B cell (primary cell): ENCODE measurements around the gene AK1. TPM values are rescaled to one million over a fixed set of nuclear protein-coding genes. Genes with fewer than 3 reads are reported as not detected.
A peak's percentile ranks its signal among the peaks of the same experiment; 100 is the strongest.

Experiments used
- ATAC-seq: fragments of 200-7000 bp; cut with Tn5 transposase; one replicate; pipeline ENCODE4 v1.10.0; 2021; ENCODE audit warnings: low read depth, mild to moderate bottlenecking, moderate number of reproducible peaks, moderate library complexity
- CTCF ChIA-PET: fragments of 350-600 bp; sonication (Branson Sonifier 250); formaldehyde crosslinking; loops from one replicate; lab custom pipeline; 2021; ENCODE audit warnings: antibody characterized with exemption, inconsistent platforms; lab: Charles Lee
- POLR2A ChIA-PET: fragments of 350-600 bp; sonication (Branson Sonifier 250); formaldehyde crosslinking; loops from one replicate; lab custom pipeline; 2021; ENCODE audit warnings: antibody characterized with exemption; lab: Charles Lee
- DNase-seq: peaks from one replicate; pipeline ENCODE4 v3.0.0; 2013
- H2AFZ ChIP-seq: 2 replicates; pipeline ENCODE4 v1.6.1; 2012; ENCODE audit warnings: mild to moderate bottlenecking, low read depth, low read length; ENCODE audit not compliant: insufficient read depth, poor library complexity, severe bottlenecking
- H3K27ac ChIP-seq, 2 donors: 1 replicate in 1 of 2; 2 replicates in 1 of 2; pipeline ENCODE4 v1.5.1; 2012 to 2013; ENCODE audit warnings: low read length in 2 of 2, mild to moderate bottlenecking in 2 of 2, moderate library complexity in 1 of 2
- H3K27me3 ChIP-seq, 4 experiments: fragments of 200-600 bp in 1 of 4; sonication (generic) in 1 of 4; replicated peaks in 1 of 4; 1 replicate in 2 of 4; 2 replicates in 2 of 4; pipeline versions ENCODE4 v1.6.1 to v1.7.0; 2013 to 2016; ENCODE audit warnings: low read length in 3 of 4, mild to moderate bottlenecking in 2 of 4, mixed read lengths in 1 of 4, moderate library complexity in 1 of 4; ENCODE audit not compliant: insufficient read depth in 4 of 4, control insufficient read depth in 3 of 4; ENCODE audit errors: control extremely low read depth in 1 of 4
- H3K36me3 ChIP-seq, 2 experiments: replicated peaks in 1 of 2; 1 replicate in 1 of 2; 2 replicates in 1 of 2; pipeline versions ENCODE4 v1.6.1 to v1.7.1; 2013; ENCODE audit warnings: low read length in 1 of 2; ENCODE audit not compliant: insufficient read depth in 2 of 2, control insufficient read depth in 1 of 2; ENCODE audit errors: control extremely low read depth in 1 of 2, extremely low read depth in 1 of 2
- H3K4me1 ChIP-seq, 2 donors: fragments of 200-600 bp in 1 of 2; sonication (generic) in 1 of 2; 1 replicate in 1 of 2; 2 replicates in 1 of 2; pipeline versions ENCODE4 v1.5.1 to v1.6.1; 2013 to 2017; ENCODE audit warnings: low read length in 2 of 2; ENCODE audit not compliant: control insufficient read depth in 2 of 2, insufficient read depth in 2 of 2
- H3K4me2 ChIP-seq: replicated peaks from 2 replicates; pipeline ENCODE3; 2012; ENCODE audit warnings: mild to moderate bottlenecking, low read depth, low read length; ENCODE audit not compliant: poor library complexity, severe bottlenecking
- H3K4me3 ChIP-seq, 5 experiments: fragments of 200-600 bp in 1 of 5; sonication (generic) in 1 of 5; 1 replicate in 3 of 5; 2 replicates in 2 of 5; pipeline versions ENCODE4 v1.5.1 to v1.7.0; 2011 to 2016; ENCODE audit warnings: low read length in 4 of 5, mild to moderate bottlenecking in 4 of 5, low read depth in 2 of 5, control low read depth in 1 of 5, moderate library complexity in 1 of 5; ENCODE audit not compliant: insufficient read depth in 1 of 5; ENCODE audit errors: control extremely low read depth in 1 of 5, extremely low read depth in 1 of 5
- H3K79me2 ChIP-seq: fragments of 200-600 bp; sonication (generic); one replicate; pipeline ENCODE4 v1.6.0; 2016; ENCODE audit warnings: low read length; ENCODE audit not compliant: control insufficient read depth, insufficient read depth
- H3K9ac ChIP-seq: fragments of 200-600 bp; sonication (generic); 2 replicates; pipeline ENCODE4 v1.6.1; 2017; ENCODE audit warnings: mild to moderate bottlenecking, low read length, moderate library complexity
- H3K9me3 ChIP-seq, 3 donors: one replicate each; pipeline versions ENCODE4 v1.6.1 to v1.7.1; 2013; ENCODE audit warnings: low read length in 2 of 3; ENCODE audit not compliant: control insufficient read depth in 2 of 3, insufficient read depth in 1 of 3; ENCODE audit errors: control extremely low read depth in 1 of 3
- H4K20me1 ChIP-seq: 2 replicates; pipeline ENCODE4 v1.6.0; 2012; ENCODE audit warnings: mild to moderate bottlenecking, low read length; ENCODE audit not compliant: insufficient read depth, control insufficient read depth, poor library complexity, severe bottlenecking
- H3K27ac Mint-ChIP-seq: one replicate; pipeline ENCODE4 v1.8.0; 2021; ENCODE audit warnings: mixed read lengths
- H3K27me3 Mint-ChIP-seq: one replicate; pipeline ENCODE4 v1.8.0; 2021; ENCODE audit warnings: mixed read lengths
- H3K4me1 Mint-ChIP-seq: one replicate; pipeline ENCODE4 v1.8.0; 2021; ENCODE audit warnings: mixed read lengths
- H3K4me3 Mint-ChIP-seq: one replicate; pipeline ENCODE4 v1.8.0; 2021; ENCODE audit warnings: mixed read lengths
- H3K9me3 Mint-ChIP-seq: one replicate; pipeline ENCODE4 v1.8.0; 2022; ENCODE audit warnings: mixed read lengths; ENCODE audit not compliant: insufficient read depth
- EZH2 ChIP-seq: IDR thresholded peaks from 2 replicates; pipeline ENCODE4 v1.6.1; 2012; ENCODE audit warnings: borderline replicate concordance, low read depth, mild to moderate bottlenecking, moderate library complexity, low read length; ENCODE audit not compliant: insufficient read depth, poor library complexity, severe bottlenecking
- WGBS: methylation state at CpG from one replicate; pipeline ENCODE4 v1.1.5; 2013; ENCODE audit warnings: missing lambda C conversion rate; ENCODE audit not compliant: insufficient coverage; 5-methylcytosine and 5-hydroxymethylcytosine counted together
- intact Hi-C: fragments of 100-400 bp; cut with micrococcal nuclease; formaldehyde crosslinking; loops from one replicate; pipeline ENCODE4 v1.10.0; 2022
- polyA plus RNA-seq: library from polyadenylated mRNA; depleted of rRNA; stranded (reverse); fragments of >200 nt; gene quantifications from 2 replicates; pipeline ENCODE4 v1.2.3, GENCODE V29; 2012
- total RNA-seq, 2 donors: library from RNA; stranded (reverse); fragments of 120-200 nt in 1 of 2; gene quantifications; 1 replicate in 1 of 2; 2 replicates in 1 of 2; pipeline versions ENCODE4 v1.2.3 to v1.2.4, GENCODE V29; 2013 to 2022
- TF ChIP-seq, protein P1 (sequence below): fragments of 200-600 bp; IDR thresholded peaks from one replicate; pipeline ENCODE4 v1.8.0; 2022; ENCODE audit warnings: antibody characterized with exemption, mild to moderate bottlenecking

Gene AK1
- total and polyA plus RNA-seq, 2 donors (not counting 1 experiment from before 2014, with no cell fraction given), result 28.0 to 31.8 TPM

- CTCF ChIA-PET, result interaction anchor here (1.2 to 2.9 kb wide), 6 partner anchors 18 to 309 kb away, joined by 3 to 12 read pairs (median 5); partner anchors contain the start of gene TOR2A
- H2AFZ ChIP-seq, result peak within 1 kb of the TSS; percentile 77
- H3K4me3 ChIP-seq, result peak within 1 kb of the TSS; percentile 61 to 83 (median 82)
Observed at GRCh38 chr9:127899128-127899943, 21.9 kb upstream of the AK1 start, which contains the start of gene ST6GALNAC6. Gene ST6GALNAC6, minus strand, starts transcription at chr9:127899603. Its CDS starts 1,622 bp downstream, at chr9:127897981.

More at GRCh38 chr9:127899128-127899943, 21.9 kb upstream of the AK1 start, which contains the start of gene ST6GALNAC6:
- DNase-seq (peak; percentile 82), ATAC-seq (peak; percentile 81)
- Mint-ChIP-seq H3K4me3 (peak within 1 kb of the TSS; percentile 90), H3K27me3 (no peaks in the 10 kb centered on the region), H3K27ac (peak within 1 kb of the TSS; percentile 88), H3K9me3 (no peaks in the 10 kb centered on the region), H3K4me1 (peaks cover 51% of the 10 kb centered on the region)
- H3K4me2 ChIP-seq, result peak within 1 kb of the TSS; percentile 97
- H3K27me3 ChIP-seq, result no peaks in the 10 kb centered on the region
- peak within 1 kb of the TSS; percentile 56 to 66 for H3K27ac ChIP-seq
- POLR2A ChIA-PET, result interaction anchor here (0.5 to 12.6 kb wide), 3 partner anchors 11 to 29 kb away, joined by 6 to 228 read pairs (median 7); partner anchors contain the start of gene ST6GALNAC4
- peaks cover 0 to 20% of the 10 kb centered on the region in 2 experiments for H3K36me3 ChIP-seq
- TF ChIP-seq, protein P1, sequence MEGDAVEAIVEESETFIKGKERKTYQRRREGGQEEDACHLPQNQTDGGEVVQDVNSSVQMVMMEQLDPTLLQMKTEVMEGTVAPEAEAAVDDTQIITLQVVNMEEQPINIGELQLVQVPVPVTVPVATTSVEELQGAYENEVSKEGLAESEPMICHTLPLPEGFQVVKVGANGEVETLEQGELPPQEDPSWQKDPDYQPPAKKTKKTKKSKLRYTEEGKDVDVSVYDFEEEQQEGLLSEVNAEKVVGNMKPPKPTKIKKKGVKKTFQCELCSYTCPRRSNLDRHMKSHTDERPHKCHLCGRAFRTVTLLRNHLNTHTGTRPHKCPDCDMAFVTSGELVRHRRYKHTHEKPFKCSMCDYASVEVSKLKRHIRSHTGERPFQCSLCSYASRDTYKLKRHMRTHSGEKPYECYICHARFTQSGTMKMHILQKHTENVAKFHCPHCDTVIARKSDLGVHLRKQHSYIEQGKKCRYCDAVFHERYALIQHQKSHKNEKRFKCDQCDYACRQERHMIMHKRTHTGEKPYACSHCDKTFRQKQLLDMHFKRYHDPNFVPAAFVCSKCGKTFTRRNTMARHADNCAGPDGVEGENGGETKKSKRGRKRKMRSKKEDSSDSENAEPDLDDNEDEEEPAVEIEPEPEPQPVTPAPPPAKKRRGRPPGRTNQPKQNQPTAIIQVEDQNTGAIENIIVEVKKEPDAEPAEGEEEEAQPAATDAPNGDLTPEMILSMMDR, result no peak
- no peak for TF ChIP-seq EZH2
- H3K4me1 ChIP-seq, result peaks cover 41 to 69% of the 10 kb centered on the region in 2 donors
- peaks cover 0 to 27% (median 6%) of the 10 kb centered on the region in 3 donors for H3K9me3 ChIP-seq
- WGBS, result under 1% methylated on average over 68 of the region's 89 CpGs
- H3K9ac ChIP-seq, result peak within 1 kb of the TSS; percentile 88
- intact Hi-C loops, result loop anchor here (1.0 kb wide), 1 partner anchor 18 kb away; the partner anchor contains the start of gene ST6GALNAC4
- peaks cover 19% of the 10 kb centered on the region for H3K79me2 ChIP-seq
- peaks cover 5% of the 10 kb centered on the region for H4K20me1 ChIP-seq
